SK-N-SH (cell line): ENCODE measurements around the gene UBE2L5.

ENCODE experiments used
- CTCF ChIP-seq: fragments of 200-600 bp; sonication (generic); IDR thresholded peaks from 2 replicates; pipeline ENCODE4 v1.6.1; 2017; ENCODE audit warnings: antibody characterized with exemption, mild to moderate bottlenecking, moderate library complexity
- EZH2phosphoT487 ChIP-seq: fragments of 200-600 bp; sonication (generic); IDR thresholded peaks from 2 replicates; pipeline ENCODE4 v1.6.1; 2017; ENCODE audit warnings: low read depth, mixed run types, mild to moderate bottlenecking, antibody characterized with exemption, moderate library complexity, borderline replicate concordance
- GABPA ChIP-seq: IDR thresholded peaks from 2 replicates; pipeline ENCODE4 v1.4.0; 2012; ENCODE audit warnings: low read depth, mild to moderate bottlenecking
- GATA2 ChIP-seq: sonication (generic); formaldehyde crosslinking; IDR thresholded peaks from 2 replicates; pipeline ENCODE4 v1.5.0; 2020; ENCODE audit warnings: mild to moderate bottlenecking, missing genetic modification reagents
- POLR2AphosphoS5 ChIP-seq: IDR thresholded peaks from 2 replicates; pipeline ENCODE4 v1.6.1; 2012; ENCODE audit warnings: low read depth, low read length
- RAD21 ChIP-seq: IDR thresholded peaks from 2 replicates; pipeline ENCODE4 v1.6.1; 2012; ENCODE audit warnings: mild to moderate bottlenecking, low read length
- RFX5 ChIP-seq: IDR thresholded peaks from 2 replicates; pipeline ENCODE4 v1.6.1; 2012; ENCODE audit warnings: mild to moderate bottlenecking, improper control_type of control experiment, low read length
- RXRA ChIP-seq: IDR thresholded peaks from 2 replicates; pipeline ENCODE4 v1.4.0; 2012; ENCODE audit warnings: low read depth, mild to moderate bottlenecking, borderline replicate concordance
- TEAD4 ChIP-seq: IDR thresholded peaks from 2 replicates; pipeline ENCODE4 v1.4.0; 2012; ENCODE audit warnings: mild to moderate bottlenecking, borderline replicate concordance; ENCODE audit not compliant: insufficient read depth

GRCh38 chr13:30429235-30429634 is 6.9 kb downstream of the UBE2L5 start:
- no peak for TF ChIP-seq CTCF
- no peak for TF ChIP-seq GATA2
- no peak for TF ChIP-seq POLR2AphosphoS5
- TF ChIP-seq RAD21: no peak
- TF ChIP-seq EZH2phosphoT487: no peak
- TF ChIP-seq TEAD4: no peak
- no peak for TF ChIP-seq GABPA
- TF ChIP-seq RFX5: no peak
- no peak for TF ChIP-seq RXRA
